ENCODE measurements around the gene DEFB118.

DEFB118 gene

DNA sequence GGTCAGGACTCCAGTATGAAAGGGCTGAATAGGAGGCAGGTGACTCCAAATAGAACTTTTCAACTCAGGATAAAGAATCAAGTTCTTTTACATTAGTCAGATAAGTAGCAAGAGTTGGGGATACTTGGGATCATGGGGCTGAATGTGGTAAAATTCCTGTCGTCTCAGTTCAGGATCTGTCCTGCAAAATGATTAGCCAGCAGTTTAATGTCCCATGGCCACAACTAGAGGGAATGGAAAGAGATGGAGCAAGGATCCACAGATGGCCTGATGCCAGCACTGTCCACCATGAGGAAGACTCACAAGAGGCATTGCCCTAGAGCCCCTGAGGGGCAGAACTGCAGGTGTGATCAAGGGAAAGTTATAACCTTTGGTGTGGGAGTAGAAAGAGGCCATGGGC lies 35.5 kb downstream of the DEFB118 start:
- no peak overlapping the region for H2AFZ ChIP-seq (ENCODE audit: low read length, unreplicated experiment)
- no peaks in the 10 kb centered on the region for H3K79me2 ChIP-seq (ENCODE audit: control insufficient read depth, insufficient read depth, low read length, unreplicated experiment)
- H3K36me3 ChIP-seq (ENCODE audit: insufficient read depth, low read length): no peaks in the 10 kb centered on the region
- no peak overlapping the region for H3K27ac ChIP-seq (ENCODE audit: low read depth, low read length)
- H3K4me3 ChIP-seq (ENCODE audit: low read depth, low read length): no peak overlapping the region
- no peaks in the 10 kb centered on the region for H3K4me1 ChIP-seq (ENCODE audit: control insufficient read depth, insufficient read depth, low read length, unreplicated experiment)
- peaks cover 57% of the 10 kb centered on the region for H3K27me3 ChIP-seq (ENCODE audit: insufficient read depth, low read length)

- Histone ChIP-seq H3K36me3 (ENCODE audit: insufficient read depth, low read length) (no peaks in the 10 kb centered on the region), H2AFZ (ENCODE audit: low read length, unreplicated experiment) (no peak within 1 kb of the TSS), H3K4me1 (ENCODE audit: control insufficient read depth, insufficient read depth, low read length, unreplicated experiment) (no peaks in the 10 kb centered on the region), H3K27me3 (ENCODE audit: insufficient read depth, low read length) (peaks cover 62% of the 10 kb centered on the region), H3K27ac (ENCODE audit: low read depth, low read length) (no peak within 1 kb of the TSS), H3K79me2 (ENCODE audit: control insufficient read depth, insufficient read depth, low read length, unreplicated experiment) (no peaks in the 10 kb centered on the region), H3K4me3 (ENCODE audit: low read depth, low read length) (no peak within 1 kb of the TSS)
Observed at GRCh38 chr20:31406115-31406514, 37.7 kb downstream of the DEFB118 start, which contains the start of gene DEFB121. Gene DEFB121, minus strand, starts transcription at chr20:31406215. Its CDS starts 63 bp downstream, at chr20:31406152.

DNA sequence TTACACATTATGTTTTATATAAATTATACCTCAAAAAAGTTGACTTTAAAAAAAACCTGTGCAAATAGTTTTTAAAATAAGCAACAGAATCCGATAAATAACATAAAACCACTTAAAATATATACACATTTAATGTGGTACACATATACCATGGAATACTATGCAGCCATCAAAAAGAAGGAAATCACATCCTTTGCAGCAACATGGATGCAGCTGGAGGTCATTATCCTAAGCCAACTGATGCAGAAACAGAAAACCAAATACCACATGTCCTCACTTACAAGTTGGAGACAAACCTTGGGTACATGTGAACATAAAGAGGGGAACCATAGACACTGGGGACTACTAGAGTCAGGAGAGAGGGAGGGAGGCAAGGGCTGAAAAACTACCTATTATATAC lies 41.6 kb downstream of the DEFB118 start:
- Histone ChIP-seq H3K4me3 (ENCODE audit: low read depth, low read length) (no peak overlapping the region), H3K36me3 (ENCODE audit: insufficient read depth, low read length) (no peaks in the 10 kb centered on the region), H3K4me1 (ENCODE audit: control insufficient read depth, insufficient read depth, low read length, unreplicated experiment) (no peaks in the 10 kb centered on the region), H3K27ac (ENCODE audit: low read depth, low read length) (no peak overlapping the region), H3K79me2 (ENCODE audit: control insufficient read depth, insufficient read depth, low read length, unreplicated experiment) (no peaks in the 10 kb centered on the region), H3K27me3 (ENCODE audit: insufficient read depth, low read length) (peaks cover 66% of the 10 kb centered on the region), H2AFZ (ENCODE audit: low read length, unreplicated experiment) (no peak overlapping the region)

- H3K27me3 ChIP-seq (ENCODE audit: insufficient read depth, low read length): peaks cover 44% of the 10 kb centered on the region
Observed at GRCh38 chr20:31414381-31414780, 46.0 kb downstream of the DEFB118 start.

GRCh38 chr20:31415653-31416052 lies 47.3 kb downstream of the DEFB118 start:
- no peak overlapping the region for H3K4me3 ChIP-seq (ENCODE audit: low read depth, low read length)
- no peaks in the 10 kb centered on the region for H3K4me1 ChIP-seq (ENCODE audit: control insufficient read depth, insufficient read depth, low read length, unreplicated experiment)
- no peaks in the 10 kb centered on the region for H3K36me3 ChIP-seq (ENCODE audit: insufficient read depth, low read length)
- no peaks in the 10 kb centered on the region for H3K79me2 ChIP-seq (ENCODE audit: control insufficient read depth, insufficient read depth, low read length, unreplicated experiment)
- H3K27me3 ChIP-seq (ENCODE audit: insufficient read depth, low read length): peaks cover 41% of the 10 kb centered on the region
- H3K27ac ChIP-seq (ENCODE audit: low read depth, low read length): no peak overlapping the region
- no peak overlapping the region for H2AFZ ChIP-seq (ENCODE audit: low read length, unreplicated experiment)

More at GRCh38 chr20:31414381-31414780, 46.0 kb downstream of the DEFB118 start:
- H3K27ac ChIP-seq (ENCODE audit: low read depth, low read length): no peak overlapping the region
- H3K4me3 ChIP-seq (ENCODE audit: low read depth, low read length): no peak overlapping the region
- no peak overlapping the region for H2AFZ ChIP-seq (ENCODE audit: low read length, unreplicated experiment)
- H3K4me1 ChIP-seq (ENCODE audit: control insufficient read depth, insufficient read depth, low read length, unreplicated experiment): no peaks in the 10 kb centered on the region
- H3K36me3 ChIP-seq (ENCODE audit: insufficient read depth, low read length): no peaks in the 10 kb centered on the region
- H3K79me2 ChIP-seq (ENCODE audit: control insufficient read depth, insufficient read depth, low read length, unreplicated experiment): no peaks in the 10 kb centered on the region

DNA sequence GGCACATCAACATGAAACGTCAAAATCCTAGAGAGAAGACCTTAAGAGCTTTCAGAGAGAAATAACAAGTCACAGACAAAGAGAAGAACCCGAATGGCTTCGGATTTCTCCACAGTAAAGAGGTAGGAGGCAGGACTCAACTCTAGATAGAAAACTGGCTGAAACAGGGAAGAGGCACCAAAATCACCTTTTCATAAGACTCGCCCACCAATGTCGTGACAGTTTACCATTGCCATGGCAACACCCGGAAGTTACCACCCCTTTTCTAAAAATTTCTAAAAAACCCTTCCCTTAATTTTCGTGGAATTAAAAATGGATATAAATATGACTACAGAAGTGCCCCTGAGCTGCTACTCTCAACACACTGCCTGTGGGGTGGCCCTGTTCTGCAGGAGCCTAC lies 49.9 kb downstream of the DEFB118 start:
- no peak overlapping the region for H2AFZ ChIP-seq (ENCODE audit: low read length, unreplicated experiment)
- H3K4me3 ChIP-seq (ENCODE audit: low read depth, low read length): no peak overlapping the region
- no peaks in the 10 kb centered on the region for H3K79me2 ChIP-seq (ENCODE audit: control insufficient read depth, insufficient read depth, low read length, unreplicated experiment)
- H3K27ac ChIP-seq (ENCODE audit: low read depth, low read length): no peak overlapping the region
- H3K4me1 ChIP-seq (ENCODE audit: control insufficient read depth, insufficient read depth, low read length, unreplicated experiment): no peaks in the 10 kb centered on the region
- H3K27me3 ChIP-seq (ENCODE audit: insufficient read depth, low read length): peaks cover 31% of the 10 kb centered on the region
- H3K36me3 ChIP-seq (ENCODE audit: insufficient read depth, low read length): no peaks in the 10 kb centered on the region
